Activated B cell treated with CpG ODN at 0.5 μM for 24 hours (primary cell): Measurements from ENCODE around the gene RAD51B. TPM values are rescaled to one million over a fixed set of nuclear protein-coding genes. Genes with fewer than 3 reads are reported as not detected.

Experiments
- ATAC-seq: fragments of 200-7000 bp; cut with Tn5 transposase; one replicate; pipeline ENCODE4 v1.10.0; 2021; ENCODE audit warnings: low read depth, mild to moderate bottlenecking, moderate library complexity
- CTCF ChIA-PET: fragments of 350-600 bp; sonication (Branson Sonifier 250); formaldehyde crosslinking; loops from one replicate; lab custom pipeline; 2021; ENCODE audit warnings: antibody characterized with exemption; lab: Charles Lee
- POLR2A ChIA-PET: fragments of 350-600 bp; sonication (Branson Sonifier 250); formaldehyde crosslinking; loops from one replicate; lab custom pipeline; 2021; ENCODE audit warnings: antibody characterized with exemption; lab: Charles Lee
- DNase-seq: peaks from one replicate; pipeline ENCODE4 v3.0.0; 2022
- H3K27ac Mint-ChIP-seq: one replicate; pipeline ENCODE4 v1.8.0; 2020; ENCODE audit warnings: mixed read lengths
- H3K27me3 Mint-ChIP-seq: one replicate; pipeline ENCODE4 v1.8.0; 2021; ENCODE audit warnings: mixed read lengths
- H3K36me3 Mint-ChIP-seq: one replicate; pipeline ENCODE4 v1.8.0; 2021; ENCODE audit warnings: low read depth, mixed read lengths
- H3K4me1 Mint-ChIP-seq: one replicate; pipeline ENCODE4 v1.8.0; 2021; ENCODE audit warnings: mixed read lengths
- H3K4me3 Mint-ChIP-seq: one replicate; pipeline ENCODE4 v1.8.0; 2020; ENCODE audit warnings: mild to moderate bottlenecking, mixed read lengths
- H3K9me3 Mint-ChIP-seq: one replicate; pipeline ENCODE4 v1.8.0; 2020; ENCODE audit warnings: mixed read lengths
- intact Hi-C: fragments of 100-400 bp; cut with micrococcal nuclease; formaldehyde crosslinking; loops from one replicate; pipeline ENCODE4 v1.15.1; 2024
- total RNA-seq: library from RNA; stranded (reverse); gene quantifications from 2 replicates; pipeline ENCODE4 v1.2.3, GENCODE V29; 2022
- TF ChIP-seq, protein P1 (sequence below): fragments of 200-600 bp; IDR thresholded peaks from one replicate; pipeline ENCODE4 v1.8.0; 2022; ENCODE audit warnings: antibody characterized with exemption, mild to moderate bottlenecking

RAD51B gene
- total RNA-seq, 1 donor from 2014 or later, result 53.9 TPM

DNA sequence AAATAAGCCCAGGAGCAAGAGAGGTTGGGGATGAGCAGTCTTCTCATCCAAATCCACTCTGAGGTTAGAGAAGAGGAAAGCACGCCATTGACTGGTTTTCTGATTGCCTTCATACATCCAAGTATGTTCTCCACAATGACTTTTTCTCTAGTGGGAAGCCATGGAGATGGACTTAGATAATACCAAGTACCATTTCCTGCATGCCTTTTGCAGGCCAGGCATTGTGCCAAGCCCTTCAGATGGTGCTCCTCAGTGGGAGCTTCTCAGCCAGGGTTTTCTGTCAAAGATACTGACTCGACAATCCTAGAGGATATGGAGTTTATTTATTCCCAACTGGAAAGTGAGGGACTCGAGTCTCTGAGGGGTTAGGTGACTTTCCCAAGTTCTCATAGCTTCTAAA, 755.3 kb downstream of the RAD51B start:
- intact Hi-C loops, result no loop called here
- Mint-ChIP-seq H3K27me3 (no peaks in the 10 kb centered on the region), H3K4me3 (no peak overlapping the region), H3K4me1 (no peaks in the 10 kb centered on the region), H3K9me3 (no peaks in the 10 kb centered on the region), H3K27ac (no peak overlapping the region), H3K36me3 (no peaks in the 10 kb centered on the region)
- no peak for ATAC-seq
- CTCF ChIA-PET, result no interaction called here
- no peak for DNase-seq
- TF ChIP-seq, protein P1, sequence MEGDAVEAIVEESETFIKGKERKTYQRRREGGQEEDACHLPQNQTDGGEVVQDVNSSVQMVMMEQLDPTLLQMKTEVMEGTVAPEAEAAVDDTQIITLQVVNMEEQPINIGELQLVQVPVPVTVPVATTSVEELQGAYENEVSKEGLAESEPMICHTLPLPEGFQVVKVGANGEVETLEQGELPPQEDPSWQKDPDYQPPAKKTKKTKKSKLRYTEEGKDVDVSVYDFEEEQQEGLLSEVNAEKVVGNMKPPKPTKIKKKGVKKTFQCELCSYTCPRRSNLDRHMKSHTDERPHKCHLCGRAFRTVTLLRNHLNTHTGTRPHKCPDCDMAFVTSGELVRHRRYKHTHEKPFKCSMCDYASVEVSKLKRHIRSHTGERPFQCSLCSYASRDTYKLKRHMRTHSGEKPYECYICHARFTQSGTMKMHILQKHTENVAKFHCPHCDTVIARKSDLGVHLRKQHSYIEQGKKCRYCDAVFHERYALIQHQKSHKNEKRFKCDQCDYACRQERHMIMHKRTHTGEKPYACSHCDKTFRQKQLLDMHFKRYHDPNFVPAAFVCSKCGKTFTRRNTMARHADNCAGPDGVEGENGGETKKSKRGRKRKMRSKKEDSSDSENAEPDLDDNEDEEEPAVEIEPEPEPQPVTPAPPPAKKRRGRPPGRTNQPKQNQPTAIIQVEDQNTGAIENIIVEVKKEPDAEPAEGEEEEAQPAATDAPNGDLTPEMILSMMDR, result no peak
- POLR2A ChIA-PET, result interaction anchor here (1.8 kb wide), 1 partner anchor 12 kb away, joined by 6 read pairs; no protein-coding TSS in a partner anchor

DNA sequence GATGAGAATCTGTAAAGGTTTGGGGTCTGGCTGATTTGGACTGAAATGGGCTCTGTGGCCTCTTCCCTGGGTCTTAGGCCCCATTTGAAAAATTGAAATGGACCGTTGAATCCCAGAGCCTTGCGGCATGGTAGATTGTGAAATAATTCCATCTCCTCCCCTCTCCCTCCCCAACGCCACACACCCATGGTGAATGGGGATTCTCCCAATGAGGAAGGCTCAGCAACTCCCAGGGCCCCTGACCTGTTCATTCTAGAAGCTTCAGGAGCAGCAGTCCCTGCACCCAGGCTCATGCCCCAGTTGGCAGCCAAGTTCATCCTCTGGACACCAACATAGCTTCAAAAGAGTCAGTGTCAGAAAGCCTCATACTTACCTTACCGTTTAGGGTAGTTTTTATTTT, 755.8 kb downstream of the RAD51B start:
- TF ChIP-seq, protein P1, result no peak
- Mint-ChIP-seq H3K27ac (no peak overlapping the region), H3K9me3 (no peaks in the 10 kb centered on the region), H3K36me3 (no peaks in the 10 kb centered on the region), H3K4me3 (no peak overlapping the region), H3K4me1 (no peaks in the 10 kb centered on the region), H3K27me3 (no peaks in the 10 kb centered on the region)
- intact Hi-C loops, result no loop called here
- ATAC-seq (no peak), DNase-seq (no peak)
- ChIA-PET POLR2A (no interaction called here), CTCF (no interaction called here)

GRCh38 chr14:68576031-68576430, 756.5 kb downstream of the RAD51B start:
- intact Hi-C loops, result no loop called here
- Mint-ChIP-seq H3K27me3 (no peaks in the 10 kb centered on the region), H3K4me3 (no peak overlapping the region), H3K27ac (no peak overlapping the region), H3K36me3 (no peaks in the 10 kb centered on the region), H3K4me1 (no peaks in the 10 kb centered on the region), H3K9me3 (no peaks in the 10 kb centered on the region)
- ATAC-seq (no peak), DNase-seq (no peak)
- ChIA-PET CTCF (no interaction called here), POLR2A (no interaction called here)
- TF ChIP-seq, protein P1, result no peak

- H3K9me3 Mint-ChIP-seq, result no peaks in the 10 kb centered on the region
- no peaks in the 10 kb centered on the region for H3K4me1 Mint-ChIP-seq
- DNase-seq (no peak), ATAC-seq (no peak)
- H3K27me3 Mint-ChIP-seq, result no peaks in the 10 kb centered on the region
- intact Hi-C loops, result no loop called here
- no peaks in the 10 kb centered on the region for H3K36me3 Mint-ChIP-seq
- TF ChIP-seq, protein P1, result no peak
- H3K27ac Mint-ChIP-seq, result no peak overlapping the region
- ChIA-PET CTCF (no interaction called here), POLR2A (no interaction called here)
- no peak overlapping the region for H3K4me3 Mint-ChIP-seq
Measured at GRCh38 chr14:68576496-68577244, 757.1 kb downstream of the RAD51B start.

- TF ChIP-seq, protein P1, result no peak
- H3K4me3 Mint-ChIP-seq, result no peak overlapping the region
- no peaks in the 10 kb centered on the region for H3K36me3 Mint-ChIP-seq
- ChIA-PET CTCF (no interaction called here), POLR2A (no interaction called here)
- no peaks in the 10 kb centered on the region for H3K4me1 Mint-ChIP-seq
- peaks cover 2% of the 10 kb centered on the region for H3K9me3 Mint-ChIP-seq
- no peak overlapping the region for H3K27ac Mint-ChIP-seq
- intact Hi-C loops, result no loop called here
- DNase-seq (no peak), ATAC-seq (no peak)
- H3K27me3 Mint-ChIP-seq, result no peaks in the 10 kb centered on the region
Measured at GRCh38 chr14:68577802-68578541, 758.4 kb downstream of the RAD51B start.
